Adrenal gland (tissue), 5 donors: ENCODE results near the gene SLC25A19.

Experiments
- POLR2A ChIP-seq, 2 donors: fragments of 450-650 bp; IDR thresholded peaks; one replicate each; pipeline ENCODE4 v1.6.1; 2017; ENCODE audit warnings: antibody characterized with exemption in 2 of 2, mild to moderate bottlenecking in 2 of 2, moderate library complexity in 1 of 2
- TF ChIP-seq, protein P1 (sequence below), 6 experiments: fragments of 450-650 bp in 4 of 6; fragments of 200-600 bp in 2 of 6; sonication (generic) in 1 of 6; IDR thresholded peaks; 1 replicate in 5 of 6; 2 replicates in 1 of 6; pipeline versions ENCODE4 v1.5.1 to v1.8.0; 2016 to 2021; ENCODE audit warnings: antibody characterized with exemption in 6 of 6, mild to moderate bottlenecking in 2 of 6, moderate library complexity in 1 of 6
- donor health status: DM: no; HTN: no; CAD: no.

GRCh38 chr17:75246404-75246803 is 42.8 kb downstream of the SLC25A19 start:
- TF ChIP-seq, protein P1, sequence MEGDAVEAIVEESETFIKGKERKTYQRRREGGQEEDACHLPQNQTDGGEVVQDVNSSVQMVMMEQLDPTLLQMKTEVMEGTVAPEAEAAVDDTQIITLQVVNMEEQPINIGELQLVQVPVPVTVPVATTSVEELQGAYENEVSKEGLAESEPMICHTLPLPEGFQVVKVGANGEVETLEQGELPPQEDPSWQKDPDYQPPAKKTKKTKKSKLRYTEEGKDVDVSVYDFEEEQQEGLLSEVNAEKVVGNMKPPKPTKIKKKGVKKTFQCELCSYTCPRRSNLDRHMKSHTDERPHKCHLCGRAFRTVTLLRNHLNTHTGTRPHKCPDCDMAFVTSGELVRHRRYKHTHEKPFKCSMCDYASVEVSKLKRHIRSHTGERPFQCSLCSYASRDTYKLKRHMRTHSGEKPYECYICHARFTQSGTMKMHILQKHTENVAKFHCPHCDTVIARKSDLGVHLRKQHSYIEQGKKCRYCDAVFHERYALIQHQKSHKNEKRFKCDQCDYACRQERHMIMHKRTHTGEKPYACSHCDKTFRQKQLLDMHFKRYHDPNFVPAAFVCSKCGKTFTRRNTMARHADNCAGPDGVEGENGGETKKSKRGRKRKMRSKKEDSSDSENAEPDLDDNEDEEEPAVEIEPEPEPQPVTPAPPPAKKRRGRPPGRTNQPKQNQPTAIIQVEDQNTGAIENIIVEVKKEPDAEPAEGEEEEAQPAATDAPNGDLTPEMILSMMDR (IDR thresholded peaks at IDR 0.05) = no peak
- no peak for TF ChIP-seq POLR2A (IDR thresholded peaks at IDR 0.05)
